Measurements from ENCODE around the gene MAP7D1. TPM values are rescaled to one million over a fixed set of nuclear protein-coding genes. Genes with fewer than 3 reads are reported as not detected.
A peak's percentile ranks its signal among the peaks of the same experiment; 100 is the strongest.

The MAP7D1 gene
- total RNA-seq, 1 experiment from 2014 or later, result 192 TPM

DNA sequence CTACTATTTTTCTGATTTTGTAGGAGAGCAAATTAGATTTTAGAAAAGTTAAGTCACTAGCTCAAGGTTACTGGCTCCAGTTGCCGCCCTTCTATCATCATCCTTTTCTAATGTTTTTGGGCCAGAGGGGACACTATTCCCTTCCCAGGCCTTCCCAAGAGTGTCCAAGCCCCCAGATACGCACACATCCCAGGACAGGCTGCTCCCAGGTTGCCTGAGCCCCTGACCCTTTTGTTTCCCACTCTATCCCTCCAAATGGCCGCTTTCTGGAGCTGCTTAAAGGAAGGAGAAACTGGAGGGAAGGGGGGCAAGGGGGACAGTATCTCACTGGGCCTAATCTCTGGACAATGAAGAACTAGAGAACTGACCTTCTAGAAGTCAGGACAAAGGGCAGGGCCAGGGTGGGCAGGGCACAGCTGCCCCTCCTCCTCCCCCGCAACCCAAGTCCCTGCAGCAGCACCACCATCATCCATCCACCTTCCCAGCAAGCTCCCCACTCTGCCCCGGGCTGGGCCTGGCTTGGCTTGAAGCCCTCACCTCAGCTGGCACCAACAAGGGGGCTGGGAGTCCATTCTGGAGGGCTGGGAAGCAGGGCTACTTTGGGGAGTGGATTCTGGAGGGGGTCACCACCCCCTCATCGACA lies 1.1 kb upstream of the MAP7D1 start:
- no peak for TF ChIP-seq CTCF (conservative IDR thresholded peaks at IDR 0.05; ENCODE audit: low read depth, low read length)
- no peak for TF ChIP-seq EZH2 (IDR thresholded peaks at IDR 0.05; ENCODE audit: borderline replicate concordance, low read depth, low read length, poor library complexity, severe bottlenecking)
- Histone ChIP-seq H3K4me1 (ENCODE audit: insufficient read depth, low read length, poor library complexity, severe bottlenecking) (peaks cover 52% of the 10 kb centered on the region), H3K27me3 (replicated peaks; ENCODE audit: insufficient read depth, low read depth, low read length, poor library complexity) (no peaks in the 10 kb centered on the region), H3K27ac (ENCODE audit: low read depth, low read length, poor library complexity, severe bottlenecking) (peak overlapping the region; percentile 98), H3K9me3 (ENCODE audit: low read depth, low read length, poor library complexity, severe bottlenecking) (no peaks in the 10 kb centered on the region), H3K4me3 (ENCODE audit: low read depth, low read length, poor library complexity, severe bottlenecking) (peak overlapping the region; percentile 100), H3K36me3 (ENCODE audit: insufficient read depth, low read length, poor library complexity, severe bottlenecking) (no peaks in the 10 kb centered on the region)
- ChIA-PET CTCF (interaction anchor here (0.6 kb wide), 1 partner anchor 20 kb away, joined by 5 read pairs; no protein-coding TSS in a partner anchor), POLR2A (ENCODE audit: low non-redundant PET) (no interaction called here)
- intact Hi-C loops (cut with micrococcal nuclease; ENCODE audit: unreplicated experiment), result no loop called here
- no TSS peak for BruUV-seq (replicated peaks)
- no peak for DNase-seq (ENCODE audit: low spot score)

DNA sequence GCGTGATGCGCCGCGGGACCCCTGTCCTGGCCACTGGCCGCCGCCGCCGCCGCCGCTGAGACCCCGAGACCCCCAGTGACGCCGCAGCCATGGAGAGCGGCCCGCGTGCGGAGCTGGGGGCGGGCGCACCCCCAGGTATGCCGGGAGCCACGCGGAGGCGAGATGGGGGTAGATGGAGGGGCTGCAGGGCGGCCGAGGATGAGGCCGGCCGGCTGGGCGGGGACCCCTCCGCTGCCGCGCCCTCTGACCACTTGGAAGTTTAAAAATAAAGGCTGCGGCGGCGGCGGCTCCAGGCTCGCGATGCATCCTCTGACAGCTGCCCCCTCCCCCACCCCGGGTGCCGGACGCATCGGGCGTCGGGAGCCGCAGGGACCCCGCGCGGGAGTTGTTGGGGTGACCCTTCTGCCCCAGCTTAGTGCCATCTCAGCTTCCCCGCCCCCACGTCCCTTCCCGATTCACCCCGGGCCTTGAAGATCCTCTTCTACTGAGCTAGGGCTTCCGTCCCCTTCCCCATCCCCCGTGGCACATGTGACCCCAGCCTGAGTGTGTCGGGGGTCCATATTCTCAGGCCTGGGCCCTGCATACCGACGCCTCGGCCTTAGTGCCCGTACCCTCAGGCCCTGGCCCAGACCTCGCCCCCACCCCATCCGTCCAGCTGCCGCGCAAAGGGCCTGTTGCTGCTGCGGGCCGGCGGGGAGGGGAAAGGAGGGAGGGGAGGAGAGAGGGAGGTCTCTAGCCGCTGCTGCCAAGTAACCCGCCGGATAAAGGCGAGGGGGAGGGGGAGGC lies 562 bp downstream of the MAP7D1 start:
- no TSS peak for BruUV-seq (replicated peaks)
- DNase-seq (ENCODE audit: low spot score), result peak; percentile 72
- H3K27me3 ChIP-seq (replicated peaks; ENCODE audit: insufficient read depth, low read depth, low read length, poor library complexity), result no peaks in the 10 kb centered on the region
- H3K27ac ChIP-seq (ENCODE audit: low read depth, low read length, poor library complexity, severe bottlenecking), result peak overlapping the region; percentile 98
- peak overlapping the region; percentile 100 for H3K4me3 ChIP-seq (ENCODE audit: low read depth, low read length, poor library complexity, severe bottlenecking)
- POLR2A ChIA-PET (ENCODE audit: low non-redundant PET), result interaction anchor here (0.7 kb wide), 1 partner anchor 84 kb away, joined by 7 read pairs; no protein-coding TSS in a partner anchor
- CTCF ChIA-PET, result interaction anchor here (1.0 kb wide), 1 partner anchor 129 kb away, joined by 3 read pairs; no protein-coding TSS in a partner anchor
- TF ChIP-seq EZH2 (IDR thresholded peaks at IDR 0.05; ENCODE audit: borderline replicate concordance, low read depth, low read length, poor library complexity, severe bottlenecking) (no peak), CTCF (conservative IDR thresholded peaks at IDR 0.05; ENCODE audit: low read depth, low read length) (no peak)
- H3K4me1 ChIP-seq (ENCODE audit: insufficient read depth, low read length, poor library complexity, severe bottlenecking), result peaks cover 52% of the 10 kb centered on the region
- intact Hi-C loops (cut with micrococcal nuclease; ENCODE audit: unreplicated experiment), result no loop called here
- no peaks in the 10 kb centered on the region for H3K36me3 ChIP-seq (ENCODE audit: insufficient read depth, low read length, poor library complexity, severe bottlenecking)
- H3K9me3 ChIP-seq (ENCODE audit: low read depth, low read length, poor library complexity, severe bottlenecking), result no peaks in the 10 kb centered on the region

GRCh38 chr1:36157115-36157903 lies 1.3 kb downstream of the MAP7D1 start:
- TF ChIP-seq EZH2 (IDR thresholded peaks at IDR 0.05; ENCODE audit: borderline replicate concordance, low read depth, low read length, poor library complexity, severe bottlenecking) (no peak), CTCF (conservative IDR thresholded peaks at IDR 0.05; ENCODE audit: low read depth, low read length) (no peak)
- H3K27ac ChIP-seq (ENCODE audit: low read depth, low read length, poor library complexity, severe bottlenecking), result peak overlapping the region; percentile 98
- no peaks in the 10 kb centered on the region for H3K9me3 ChIP-seq (ENCODE audit: low read depth, low read length, poor library complexity, severe bottlenecking)
- no TSS peak for BruUV-seq (replicated peaks)
- CTCF ChIA-PET, result interaction anchor here (0.6 to 0.8 kb wide), 2 partner anchors 31 to 131 kb away, joined by 3 to 4 read pairs; no protein-coding TSS in a partner anchor
- POLR2A ChIA-PET (ENCODE audit: low non-redundant PET), result no interaction called here
- peaks cover 51% of the 10 kb centered on the region for H3K4me1 ChIP-seq (ENCODE audit: insufficient read depth, low read length, poor library complexity, severe bottlenecking)
- peak overlapping the region; percentile 100 for H3K4me3 ChIP-seq (ENCODE audit: low read depth, low read length, poor library complexity, severe bottlenecking)
- H3K36me3 ChIP-seq (ENCODE audit: insufficient read depth, low read length, poor library complexity, severe bottlenecking), result no peaks in the 10 kb centered on the region
- H3K27me3 ChIP-seq (replicated peaks; ENCODE audit: insufficient read depth, low read depth, low read length, poor library complexity), result no peaks in the 10 kb centered on the region
- DNase-seq (ENCODE audit: low spot score), result no peak
- intact Hi-C loops (cut with micrococcal nuclease; ENCODE audit: unreplicated experiment), result no loop called here

Measured in A673 (cell line).